Measurements from ENCODE around the gene KASH5.

DNA sequence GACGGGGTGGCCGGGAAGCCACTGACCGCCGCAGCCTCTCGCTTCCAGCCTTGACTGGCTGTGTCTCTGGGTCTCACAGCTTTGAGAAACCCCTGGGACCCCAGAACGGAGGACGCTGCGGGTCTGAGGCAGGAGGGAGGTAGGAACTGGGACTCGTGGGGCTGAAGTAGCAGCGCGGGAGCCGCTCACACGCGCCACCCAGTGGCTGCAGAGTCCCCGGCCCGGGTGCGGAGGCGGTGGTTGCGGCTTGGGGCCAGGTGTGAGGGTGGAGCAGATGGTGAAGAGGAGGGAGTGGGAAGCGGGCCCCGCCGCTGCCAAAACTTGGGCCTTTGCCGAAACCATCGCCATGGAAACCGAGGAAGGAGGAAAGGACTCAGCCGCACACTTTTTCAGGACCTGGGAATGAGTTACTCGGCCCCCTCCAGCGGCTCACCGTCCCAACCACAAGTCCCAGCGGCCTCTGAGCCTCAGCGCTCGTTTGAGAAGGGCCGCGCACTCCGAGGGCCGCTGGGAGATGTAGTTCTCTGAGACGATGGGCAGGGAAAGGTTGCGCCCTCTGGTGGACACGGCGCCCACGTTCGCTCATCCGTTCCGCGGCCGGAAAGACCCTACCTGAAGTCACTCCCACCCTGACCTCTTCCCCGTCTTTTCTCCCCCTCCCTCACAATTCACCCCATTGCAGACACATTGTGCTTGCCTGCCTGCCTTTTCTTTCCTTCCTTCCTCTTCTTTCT, 55.5 kb downstream of the KASH5 start:
- TF ChIP-seq, protein P1, sequence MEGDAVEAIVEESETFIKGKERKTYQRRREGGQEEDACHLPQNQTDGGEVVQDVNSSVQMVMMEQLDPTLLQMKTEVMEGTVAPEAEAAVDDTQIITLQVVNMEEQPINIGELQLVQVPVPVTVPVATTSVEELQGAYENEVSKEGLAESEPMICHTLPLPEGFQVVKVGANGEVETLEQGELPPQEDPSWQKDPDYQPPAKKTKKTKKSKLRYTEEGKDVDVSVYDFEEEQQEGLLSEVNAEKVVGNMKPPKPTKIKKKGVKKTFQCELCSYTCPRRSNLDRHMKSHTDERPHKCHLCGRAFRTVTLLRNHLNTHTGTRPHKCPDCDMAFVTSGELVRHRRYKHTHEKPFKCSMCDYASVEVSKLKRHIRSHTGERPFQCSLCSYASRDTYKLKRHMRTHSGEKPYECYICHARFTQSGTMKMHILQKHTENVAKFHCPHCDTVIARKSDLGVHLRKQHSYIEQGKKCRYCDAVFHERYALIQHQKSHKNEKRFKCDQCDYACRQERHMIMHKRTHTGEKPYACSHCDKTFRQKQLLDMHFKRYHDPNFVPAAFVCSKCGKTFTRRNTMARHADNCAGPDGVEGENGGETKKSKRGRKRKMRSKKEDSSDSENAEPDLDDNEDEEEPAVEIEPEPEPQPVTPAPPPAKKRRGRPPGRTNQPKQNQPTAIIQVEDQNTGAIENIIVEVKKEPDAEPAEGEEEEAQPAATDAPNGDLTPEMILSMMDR (conservative IDR thresholded peaks at IDR 0.05; ENCODE audit: low read depth, low read length) = peak; percentile 83
- TF ChIP-seq MXI1 (IDR thresholded peaks at IDR 0.05; ENCODE audit: borderline replicate concordance, low read depth, low read length) (peak; percentile 72; the same call in 1 of the 2 replicates), RFX5 (IDR thresholded peaks at IDR 0.05; ENCODE audit: low read depth, low read length) (no peak)
- TF ChIP-seq, protein P2, sequence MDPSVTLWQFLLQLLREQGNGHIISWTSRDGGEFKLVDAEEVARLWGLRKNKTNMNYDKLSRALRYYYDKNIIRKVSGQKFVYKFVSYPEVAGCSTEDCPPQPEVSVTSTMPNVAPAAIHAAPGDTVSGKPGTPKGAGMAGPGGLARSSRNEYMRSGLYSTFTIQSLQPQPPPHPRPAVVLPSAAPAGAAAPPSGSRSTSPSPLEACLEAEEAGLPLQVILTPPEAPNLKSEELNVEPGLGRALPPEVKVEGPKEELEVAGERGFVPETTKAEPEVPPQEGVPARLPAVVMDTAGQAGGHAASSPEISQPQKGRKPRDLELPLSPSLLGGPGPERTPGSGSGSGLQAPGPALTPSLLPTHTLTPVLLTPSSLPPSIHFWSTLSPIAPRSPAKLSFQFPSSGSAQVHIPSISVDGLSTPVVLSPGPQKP (IDR thresholded peaks at IDR 0.05; ENCODE audit: borderline replicate concordance, low read depth, low read length) = no peak

All from IMR-90 (cell line).